NCI-H1105 (cell line): ENCODE data around the gene GAN.
"Not testable (repeated sequence)": the region's sequence is repeated elsewhere in the genome, so short reads cannot be mapped to it uniquely, and the experiment has no call there.

Experiments
- DNase-seq: peaks from one replicate; lab custom pipeline; 2025; lab: John Stamatoyannopoulos, UW

GAN gene

GRCh38 chr16:81310045-81310644, 4.6 kb upstream of the GAN start:
- no peak for DNase-seq

- no peak for DNase-seq
Observed at GRCh38 chr16:81311762-81312161, 3.0 kb upstream of the GAN start.

DNA sequence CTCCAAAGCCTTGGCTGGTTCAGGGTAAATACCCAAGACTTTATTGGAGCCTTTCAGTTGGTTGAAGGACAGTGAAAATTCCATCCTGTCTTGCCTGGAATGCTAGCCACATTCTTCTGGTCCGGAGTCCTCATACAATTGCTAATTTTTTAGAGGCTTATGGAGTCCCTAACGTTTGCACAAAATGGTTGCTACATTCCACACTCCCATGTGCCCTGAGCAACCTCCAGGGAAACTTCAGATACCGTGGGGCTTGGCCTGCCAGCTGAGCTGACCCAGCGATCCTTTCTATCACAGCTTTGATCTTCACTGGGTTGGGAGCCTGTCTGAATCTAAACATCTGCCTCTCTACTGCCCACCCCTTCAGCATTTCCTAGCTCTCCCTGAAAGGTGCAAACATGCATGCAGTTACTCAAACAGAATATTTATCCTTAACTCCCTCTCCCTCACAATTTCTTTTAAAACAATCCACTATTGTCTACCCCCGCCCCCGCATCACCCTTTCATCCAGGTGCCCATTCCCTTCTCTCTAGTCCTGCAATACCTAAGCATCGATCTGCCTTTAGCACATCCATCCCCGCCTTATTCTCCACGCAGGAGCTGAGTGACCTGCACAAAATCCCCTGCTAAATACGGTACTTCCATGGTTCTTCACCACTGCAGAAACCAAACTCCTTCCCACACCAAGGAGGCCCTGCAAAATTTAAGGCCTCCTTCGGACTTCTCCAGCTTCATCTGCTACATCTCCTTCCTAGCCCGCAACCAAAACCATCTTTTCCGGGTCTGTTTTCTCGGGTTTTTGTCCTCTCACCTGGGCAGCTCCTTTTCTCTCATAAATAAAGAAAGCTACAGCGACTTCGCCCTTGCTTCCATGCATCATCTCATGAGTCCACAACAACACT, 810 bp upstream of the GAN start:
- DNase-seq = no peak

GRCh38 chr16:81315271-81316175, 761 bp downstream of the GAN start:
- no peak for DNase-seq

GRCh38 chr16:81316176-81316496, 1.4 kb downstream of the GAN start:
- no peak for DNase-seq

DNA sequence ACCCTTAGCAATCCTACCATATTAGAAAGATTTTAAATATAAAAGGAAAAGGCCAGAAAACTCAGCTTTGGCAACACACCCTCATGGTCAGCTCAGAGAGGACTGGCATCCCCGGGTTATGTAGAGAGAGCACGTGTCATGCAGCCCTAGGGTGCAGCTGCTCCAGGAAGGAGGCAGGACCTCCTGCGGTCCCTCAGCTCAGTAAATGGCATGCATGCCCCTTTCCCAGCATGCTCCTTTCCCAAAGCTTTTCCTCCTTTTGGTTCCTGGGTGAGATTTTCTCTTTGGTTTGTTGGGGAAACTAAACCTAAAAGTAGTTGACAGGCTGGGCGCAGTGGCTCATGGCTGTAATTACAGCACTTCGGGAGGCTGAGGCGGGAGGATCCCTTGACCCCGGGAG, 3.9 kb downstream of the GAN start:
- no peak for DNase-seq

GRCh38 chr16:81319221-81319912, 4.6 kb downstream of the GAN start:
- no peak for DNase-seq

GRCh38 chr16:81321039-81321438, 6.3 kb downstream of the GAN start:
- DNase-seq = no peak

DNA sequence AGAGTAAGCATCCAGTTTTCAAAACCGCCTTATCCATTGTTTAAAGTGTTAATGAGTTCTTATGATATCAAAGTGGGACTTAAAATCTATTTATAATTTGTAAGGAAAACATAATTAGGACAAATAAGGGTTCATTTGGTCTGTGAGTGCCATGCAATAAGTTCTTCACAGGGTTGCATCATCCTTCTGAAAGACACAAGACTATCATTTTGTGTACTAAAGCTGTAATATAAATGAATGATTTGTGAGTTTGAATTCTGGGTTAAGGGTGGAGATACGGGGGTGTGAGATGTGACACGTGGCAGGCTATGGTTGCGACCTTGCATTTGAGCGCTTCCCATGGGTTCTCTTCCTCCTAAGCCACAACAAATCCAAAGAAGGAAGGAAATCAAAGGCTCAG, 6.8 kb downstream of the GAN start:
- DNase-seq = no peak

GRCh38 chr16:81324808-81325207, 10.0 kb downstream of the GAN start:
- DNase-seq = no peak

- no peak for DNase-seq
Observed at GRCh38 chr16:81327011-81327410, 12.2 kb downstream of the GAN start.

GRCh38 chr16:81327447-81328196, 12.9 kb downstream of the GAN start:
- no peak for DNase-seq

- DNase-seq = no peak
Observed at GRCh38 chr16:81329947-81330346, 15.2 kb downstream of the GAN start.

GRCh38 chr16:81333356-81333755, 18.6 kb downstream of the GAN start:
- DNase-seq = no peak

GRCh38 chr16:81335669-81336068, 20.9 kb downstream of the GAN start:
- DNase-seq = no peak

DNA sequence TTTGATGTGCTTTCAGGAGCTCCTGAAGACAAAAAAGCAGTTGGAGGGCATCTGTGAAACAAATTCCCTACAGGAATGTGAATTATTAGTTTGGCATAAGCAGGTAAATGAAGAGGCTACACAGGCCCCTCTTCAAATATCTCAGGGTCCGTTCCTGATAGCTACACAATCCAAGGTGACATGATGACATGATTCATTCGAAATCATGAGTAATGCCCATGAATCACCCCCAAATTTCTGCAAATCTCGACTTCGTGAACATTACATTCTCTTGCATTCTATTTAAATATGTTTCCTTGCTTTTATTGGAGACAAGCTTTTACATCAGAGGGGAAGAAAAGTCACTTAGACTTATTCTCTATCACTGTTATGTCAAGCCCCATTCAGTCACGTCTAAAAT, 22.3 kb downstream of the GAN start:
- DNase-seq = no peak

GRCh38 chr16:81345172-81345571, 30.4 kb downstream of the GAN start:
- DNase-seq = not testable (repeated sequence)

DNA sequence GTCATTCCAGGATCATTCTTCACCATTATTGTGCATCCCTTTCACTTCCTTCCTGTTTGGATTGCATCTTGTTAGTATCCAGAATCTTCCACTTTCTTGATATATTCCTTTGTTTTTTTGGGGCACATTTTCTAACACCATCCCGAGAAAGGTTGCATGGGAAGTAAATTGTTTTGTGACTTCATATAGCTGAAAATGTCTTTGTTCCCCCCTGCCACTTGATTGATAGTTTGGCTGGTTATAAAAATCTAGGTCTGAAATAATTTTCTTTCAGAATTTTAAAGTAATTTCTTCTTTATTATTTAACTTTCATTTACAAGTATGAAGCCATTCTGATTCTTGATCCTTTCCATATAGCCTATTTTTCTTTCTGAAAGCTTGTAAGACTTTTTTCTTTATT, 32.7 kb downstream of the GAN start:
- no peak for DNase-seq

DNA sequence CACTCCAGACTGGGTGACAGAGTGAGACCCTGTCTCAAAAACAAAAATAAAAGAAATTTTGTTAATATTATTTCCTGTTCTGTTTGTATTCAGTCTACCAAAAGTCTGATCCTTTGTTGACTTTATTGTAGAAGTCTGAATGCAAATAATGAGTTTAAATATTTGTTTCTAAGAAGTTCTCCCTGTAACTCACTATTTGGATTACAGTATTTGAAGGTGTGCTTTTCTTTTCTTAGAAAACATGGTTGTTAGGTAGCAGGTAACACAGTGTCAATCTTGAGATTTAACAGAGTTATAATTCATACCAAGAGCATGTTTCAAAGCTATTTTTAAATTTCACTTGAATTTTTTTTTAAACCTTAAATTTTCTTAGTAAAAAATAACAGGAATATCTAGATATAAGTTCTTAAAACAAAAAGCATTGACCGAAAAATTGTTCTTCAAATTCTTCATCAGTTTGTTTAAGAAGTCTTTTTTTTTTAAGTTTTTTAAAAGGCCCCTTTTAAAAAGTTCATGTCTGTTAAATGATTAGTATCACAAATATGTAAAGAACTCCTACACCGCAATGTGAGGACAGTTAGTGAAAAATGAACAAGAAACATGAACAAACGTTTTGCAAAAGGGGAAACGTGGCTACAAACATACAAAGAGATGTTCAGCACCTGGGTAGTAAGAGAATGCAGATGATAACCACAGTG, 35.0 kb downstream of the GAN start:
- DNase-seq = no peak

DNA sequence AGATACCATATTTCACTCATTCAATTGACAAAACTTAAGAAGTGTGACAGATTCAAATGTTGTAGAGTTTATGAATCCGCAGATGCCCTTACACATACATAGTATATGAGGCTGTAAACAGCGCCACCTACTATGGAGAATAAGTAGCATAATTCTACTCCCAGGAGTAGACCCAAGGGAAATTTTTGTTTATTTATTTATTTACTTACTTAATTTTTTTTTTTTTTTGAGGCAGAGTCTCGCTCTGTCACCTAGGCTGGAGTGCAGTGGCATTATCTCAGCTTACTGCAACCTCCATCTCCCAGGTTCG, 35.5 kb downstream of the GAN start:
- no peak for DNase-seq

- no peak for DNase-seq
Observed at GRCh38 chr16:81353895-81354294, 39.1 kb downstream of the GAN start.
